ENCODE data around the gene CLASP2.

DNA sequence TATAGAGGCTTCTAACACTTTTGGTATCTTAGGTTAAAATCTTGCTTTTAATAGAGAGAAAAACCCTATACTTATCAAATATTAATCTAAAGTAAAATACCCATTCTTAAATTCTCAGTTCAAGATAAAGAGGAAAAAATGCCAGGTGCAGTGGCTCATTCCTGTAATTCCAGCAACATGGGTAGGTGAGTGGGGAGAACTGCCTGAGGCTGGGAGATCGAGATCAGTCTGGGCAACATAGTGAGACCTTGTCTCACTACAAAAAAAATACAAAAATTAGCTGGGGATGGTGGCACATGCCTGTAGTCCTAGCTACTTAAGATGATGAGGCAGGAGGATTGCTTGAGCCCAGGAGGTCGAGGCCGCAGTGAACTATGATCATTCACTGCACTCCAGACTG, 135.8 kb downstream of the CLASP2 start:
- TF ChIP-seq, protein P1, sequence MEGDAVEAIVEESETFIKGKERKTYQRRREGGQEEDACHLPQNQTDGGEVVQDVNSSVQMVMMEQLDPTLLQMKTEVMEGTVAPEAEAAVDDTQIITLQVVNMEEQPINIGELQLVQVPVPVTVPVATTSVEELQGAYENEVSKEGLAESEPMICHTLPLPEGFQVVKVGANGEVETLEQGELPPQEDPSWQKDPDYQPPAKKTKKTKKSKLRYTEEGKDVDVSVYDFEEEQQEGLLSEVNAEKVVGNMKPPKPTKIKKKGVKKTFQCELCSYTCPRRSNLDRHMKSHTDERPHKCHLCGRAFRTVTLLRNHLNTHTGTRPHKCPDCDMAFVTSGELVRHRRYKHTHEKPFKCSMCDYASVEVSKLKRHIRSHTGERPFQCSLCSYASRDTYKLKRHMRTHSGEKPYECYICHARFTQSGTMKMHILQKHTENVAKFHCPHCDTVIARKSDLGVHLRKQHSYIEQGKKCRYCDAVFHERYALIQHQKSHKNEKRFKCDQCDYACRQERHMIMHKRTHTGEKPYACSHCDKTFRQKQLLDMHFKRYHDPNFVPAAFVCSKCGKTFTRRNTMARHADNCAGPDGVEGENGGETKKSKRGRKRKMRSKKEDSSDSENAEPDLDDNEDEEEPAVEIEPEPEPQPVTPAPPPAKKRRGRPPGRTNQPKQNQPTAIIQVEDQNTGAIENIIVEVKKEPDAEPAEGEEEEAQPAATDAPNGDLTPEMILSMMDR (optimal IDR thresholded peaks at IDR 0.05 in 1 of 3, IDR thresholded peaks at IDR 0.05 in 1 of 3, conservative IDR thresholded peaks at IDR 0.05 in 1 of 3; ENCODE audit: extremely low read depth in 1 of 3, insufficient read depth in 2 of 3, low read length in 3 of 3): no peak
- TF ChIP-seq EZH2 (IDR thresholded peaks at IDR 0.05; ENCODE audit: low read length): no peak

Measured in keratinocyte (primary cell).